Osteoblast (primary cell): ENCODE results near the gene PHETA1. TPM values are rescaled to one million over a fixed set of nuclear protein-coding genes. Genes with fewer than 3 reads are reported as not detected.
"Not testable (repeated sequence)": the region's sequence is repeated elsewhere in the genome, so short reads cannot be mapped to it uniquely, and the experiment has no call there.

Experiments
- DNase-seq: peaks from one replicate; pipeline ENCODE4 v3.0.0; 2011; ENCODE audit warnings: low spot score, mixed read lengths; ENCODE audit not compliant: insufficient read length; ENCODE audit errors: missing footprints
- H2AFZ ChIP-seq: 2 replicates; pipeline ENCODE4 v1.6.0; 2011; ENCODE audit warnings: mild to moderate bottlenecking, low read length
- H3K27ac ChIP-seq: 2 replicates; pipeline ENCODE4 v1.5.1; 2011; ENCODE audit warnings: mild to moderate bottlenecking, low read depth, low read length, moderate library complexity
- H3K27me3 ChIP-seq: 2 replicates; pipeline ENCODE4 v1.6.0; 2012; ENCODE audit warnings: mild to moderate bottlenecking, control low read depth, inconsistent platforms, low read length, moderate library complexity; ENCODE audit not compliant: insufficient read depth
- H3K36me3 ChIP-seq: 2 replicates; pipeline ENCODE4 v1.5.1; 2011; ENCODE audit warnings: mild to moderate bottlenecking, low read length, control low read depth, moderate library complexity; ENCODE audit not compliant: insufficient read depth
- H3K4me1 ChIP-seq: 2 replicates; pipeline ENCODE4 v1.5.1; 2011; ENCODE audit warnings: mild to moderate bottlenecking, low read length, control low read depth, moderate library complexity; ENCODE audit not compliant: insufficient read depth
- H3K4me2 ChIP-seq: 2 replicates; pipeline ENCODE4 v1.6.0; 2011; ENCODE audit warnings: mild to moderate bottlenecking, low read length; ENCODE audit not compliant: insufficient read depth
- H3K4me3 ChIP-seq: fragments of 200-600 bp; sonication (generic); 3 replicates; pipeline ENCODE4 v1.5.1; 2012; ENCODE audit warnings: mild to moderate bottlenecking, low read length, inconsistent platforms; ENCODE audit not compliant: insufficient read depth
- H3K79me2 ChIP-seq: 2 replicates; pipeline ENCODE4 v1.6.0; 2012; ENCODE audit warnings: mild to moderate bottlenecking, low read length, control low read depth, inconsistent platforms; ENCODE audit not compliant: insufficient read depth
- H3K9me3 ChIP-seq: 2 replicates; pipeline ENCODE4 v1.5.1; 2011; ENCODE audit warnings: low read depth, low read length, control low read depth
- H4K20me1 ChIP-seq: 2 replicates; pipeline ENCODE4 v1.6.0; 2012; ENCODE audit warnings: mild to moderate bottlenecking, low read length, control low read depth; ENCODE audit not compliant: insufficient read depth
- total RNA-seq: library from RNA; depleted of rRNA; stranded (reverse); fragments of >200 nt; gene quantifications from 2 replicates; pipeline ENCODE4 v1.2.3, GENCODE V29; 2012
- TF ChIP-seq, protein P1 (sequence below): IDR thresholded peaks from 2 replicates; pipeline ENCODE4 v1.5.1; 2011; ENCODE audit warnings: mild to moderate bottlenecking, low read depth, low read length, moderate library complexity; ENCODE audit errors: extremely low read depth

PHETA1 gene
- total RNA-seq, 1 donor: 8.3 TPM

GRCh38 chr12:111398530-111398929 lies 29.6 kb upstream of the PHETA1 start:
- no peaks in the 10 kb centered on the region for H3K27me3 ChIP-seq
- H3K79me2 ChIP-seq: no peaks in the 10 kb centered on the region
- no peak overlapping the region for H3K27ac ChIP-seq
- H2AFZ ChIP-seq: no peak overlapping the region
- H3K36me3 ChIP-seq: no peaks in the 10 kb centered on the region
- DNase-seq: peak; percentile 52
- no peaks in the 10 kb centered on the region for H3K9me3 ChIP-seq
- no peak overlapping the region for H3K4me3 ChIP-seq
- no peak overlapping the region for H3K4me2 ChIP-seq
- H3K4me1 ChIP-seq: peaks cover 11% of the 10 kb centered on the region
- no peaks in the 10 kb centered on the region for H4K20me1 ChIP-seq
- TF ChIP-seq, protein P1, sequence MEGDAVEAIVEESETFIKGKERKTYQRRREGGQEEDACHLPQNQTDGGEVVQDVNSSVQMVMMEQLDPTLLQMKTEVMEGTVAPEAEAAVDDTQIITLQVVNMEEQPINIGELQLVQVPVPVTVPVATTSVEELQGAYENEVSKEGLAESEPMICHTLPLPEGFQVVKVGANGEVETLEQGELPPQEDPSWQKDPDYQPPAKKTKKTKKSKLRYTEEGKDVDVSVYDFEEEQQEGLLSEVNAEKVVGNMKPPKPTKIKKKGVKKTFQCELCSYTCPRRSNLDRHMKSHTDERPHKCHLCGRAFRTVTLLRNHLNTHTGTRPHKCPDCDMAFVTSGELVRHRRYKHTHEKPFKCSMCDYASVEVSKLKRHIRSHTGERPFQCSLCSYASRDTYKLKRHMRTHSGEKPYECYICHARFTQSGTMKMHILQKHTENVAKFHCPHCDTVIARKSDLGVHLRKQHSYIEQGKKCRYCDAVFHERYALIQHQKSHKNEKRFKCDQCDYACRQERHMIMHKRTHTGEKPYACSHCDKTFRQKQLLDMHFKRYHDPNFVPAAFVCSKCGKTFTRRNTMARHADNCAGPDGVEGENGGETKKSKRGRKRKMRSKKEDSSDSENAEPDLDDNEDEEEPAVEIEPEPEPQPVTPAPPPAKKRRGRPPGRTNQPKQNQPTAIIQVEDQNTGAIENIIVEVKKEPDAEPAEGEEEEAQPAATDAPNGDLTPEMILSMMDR: no peak

- H4K20me1 ChIP-seq: no peaks in the 10 kb centered on the region
- H3K9me3 ChIP-seq: no peaks in the 10 kb centered on the region
- H2AFZ ChIP-seq: peak overlapping the region; percentile 80
- TF ChIP-seq, protein P1: peak; percentile 96
- DNase-seq: peak; percentile 99
- H3K36me3 ChIP-seq: no peaks in the 10 kb centered on the region
- peak overlapping the region; percentile 24 for H3K27ac ChIP-seq
- H3K4me1 ChIP-seq: peaks cover 6% of the 10 kb centered on the region
- no peaks in the 10 kb centered on the region for H3K79me2 ChIP-seq
- H3K4me3 ChIP-seq: peak overlapping the region; percentile 62
- H3K4me2 ChIP-seq: peak overlapping the region; percentile 75
- no peaks in the 10 kb centered on the region for H3K27me3 ChIP-seq
Measured at GRCh38 chr12:111396726-111397445, 28.0 kb upstream of the PHETA1 start.

DNA sequence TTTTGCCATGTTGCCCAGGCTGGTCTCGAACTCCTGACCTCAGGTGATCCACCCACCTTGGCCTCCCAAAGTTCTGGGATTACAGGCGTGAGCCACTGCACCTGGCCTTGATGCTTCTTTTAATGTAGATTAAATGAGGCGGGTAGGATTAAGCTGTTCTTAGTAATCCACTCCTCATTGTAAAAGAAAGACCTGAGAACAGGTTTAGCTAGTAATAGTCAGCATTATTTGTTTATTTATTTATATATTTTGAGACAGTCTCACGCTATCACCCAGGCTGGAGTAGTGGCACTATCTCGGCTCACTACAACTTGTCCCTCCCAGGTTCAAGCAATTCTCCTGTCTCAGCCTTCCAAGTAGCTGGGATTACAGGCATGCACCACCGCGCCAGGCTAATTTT lies 27.4 kb upstream of the PHETA1 start:
- H3K4me1 ChIP-seq, H3K36me3 ChIP-seq, H3K4me3 ChIP-seq, H3K27ac ChIP-seq, H2AFZ ChIP-seq, H3K27me3 ChIP-seq, H3K4me2 ChIP-seq, DNase-seq, H3K79me2 ChIP-seq, H4K20me1 ChIP-seq, H3K9me3 ChIP-seq: not testable (repeated sequence)

DNA sequence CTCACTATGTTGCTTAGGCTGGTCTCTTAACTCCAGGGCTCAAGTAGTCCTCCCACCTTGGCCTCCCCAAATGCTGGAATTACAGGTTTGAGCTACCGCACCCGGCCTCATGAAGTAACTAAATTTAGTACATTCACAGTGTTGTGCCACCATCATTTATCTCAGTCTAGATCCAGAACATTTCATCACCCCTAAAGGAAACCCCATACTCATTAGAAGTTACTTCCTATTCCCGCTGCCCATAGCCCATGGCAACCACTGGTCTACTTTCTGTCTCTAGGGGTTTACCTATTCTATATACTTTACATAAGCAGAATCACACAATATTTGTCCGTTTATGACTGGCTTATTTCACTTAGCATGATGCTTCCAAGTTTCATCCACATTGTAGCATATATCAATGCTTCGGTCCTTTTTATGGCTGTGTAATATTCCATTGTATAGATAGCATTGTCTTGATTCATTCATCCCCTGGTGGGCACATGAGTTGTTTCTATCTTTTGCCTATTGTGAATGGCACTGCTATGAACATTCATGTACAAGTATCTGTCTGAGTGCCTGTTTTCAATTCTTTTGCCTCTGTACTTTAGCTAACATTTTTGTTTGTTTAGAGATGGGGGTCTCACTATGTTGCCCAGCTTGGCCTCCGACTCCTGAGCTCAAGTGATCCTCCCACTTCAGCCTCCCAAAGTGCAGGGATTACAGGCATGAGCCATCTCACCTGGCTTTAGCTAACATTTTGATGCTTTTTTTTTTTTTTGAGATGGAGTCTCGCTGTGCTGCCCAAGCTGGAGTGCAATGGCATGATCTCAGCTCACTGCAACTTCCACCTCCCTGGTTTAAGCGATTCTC lies 26.7 kb upstream of the PHETA1 start:
- TF ChIP-seq, protein P1: no peak
- no peak overlapping the region for H2AFZ ChIP-seq
- no peak overlapping the region for H3K27ac ChIP-seq
- H3K4me3 ChIP-seq: no peak overlapping the region
- no peaks in the 10 kb centered on the region for H3K36me3 ChIP-seq
- peaks cover 6% of the 10 kb centered on the region for H3K4me1 ChIP-seq
- H4K20me1 ChIP-seq: no peaks in the 10 kb centered on the region
- H3K27me3 ChIP-seq: peaks cover 4% of the 10 kb centered on the region
- H3K9me3 ChIP-seq: no peaks in the 10 kb centered on the region
- DNase-seq: no peak
- H3K79me2 ChIP-seq: no peaks in the 10 kb centered on the region
- H3K4me2 ChIP-seq: no peak overlapping the region
